DMS114 treated with DMSO at 0.1 percent for 48 hours (cell line): ENCODE measurements around the gene PHLDB1.
"Not testable (repeated sequence)": the region's sequence is repeated elsewhere in the genome, so short reads cannot be mapped to it uniquely, and the experiment has no call there.

Experiments used
- DNase-seq: peaks from one replicate; lab custom pipeline; 2025; ENCODE audit not compliant: unreplicated experiment; lab: John Stamatoyannopoulos, UW

PHLDB1 gene

GRCh38 chr11:118607401-118608359 lies at the start of gene PHLDB1:
Gene PHLDB1 (plus strand): TSS chr11:118607615. CDS start chr11:118613837, 6,222 bp downstream.
- peak; percentile 29 for DNase-seq

GRCh38 chr11:118560806-118561205 lies 46.6 kb upstream of the PHLDB1 start:
- no peak for DNase-seq

GRCh38 chr11:118565051-118565450 lies 42.4 kb upstream of the PHLDB1 start:
- no peak for DNase-seq

- DNase-seq = no peak
Observed at GRCh38 chr11:118569670-118570069, 37.7 kb upstream of the PHLDB1 start.

GRCh38 chr11:118570787-118571186 lies 36.6 kb upstream of the PHLDB1 start:
- no peak for DNase-seq

- not testable (repeated sequence) for DNase-seq
Observed at GRCh38 chr11:118571701-118572060, 35.7 kb upstream of the PHLDB1 start.

GRCh38 chr11:118572061-118572980 lies 35.1 kb upstream of the PHLDB1 start, which contains the start of gene ARCN1:
Gene ARCN1 (plus strand): TSS chr11:118572409. CDS start chr11:118572548, 139 bp downstream.
- peak; percentile 13 for DNase-seq

- no peak for DNase-seq
Observed at GRCh38 chr11:118572981-118573550, 34.3 kb upstream of the PHLDB1 start.

- no peak for DNase-seq
Observed at GRCh38 chr11:118574636-118575035, 32.8 kb upstream of the PHLDB1 start.

GRCh38 chr11:118577995-118578394 lies 29.4 kb upstream of the PHLDB1 start:
- not testable (repeated sequence) for DNase-seq

- no peak for DNase-seq
Observed at GRCh38 chr11:118581057-118581456, 26.4 kb upstream of the PHLDB1 start.

- no peak for DNase-seq
Observed at GRCh38 chr11:118587952-118588351, 19.5 kb upstream of the PHLDB1 start.

- DNase-seq = no peak
Observed at GRCh38 chr11:118592616-118593367, 14.6 kb upstream of the PHLDB1 start.

GRCh38 chr11:118594984-118595383 lies 12.4 kb upstream of the PHLDB1 start:
- DNase-seq = peak; percentile 5

GRCh38 chr11:118596224-118597146 lies 10.9 kb upstream of the PHLDB1 start:
- DNase-seq = no peak

- no peak for DNase-seq
Observed at GRCh38 chr11:118597556-118597955, 9.9 kb upstream of the PHLDB1 start.

GRCh38 chr11:118602331-118602730 lies 5.1 kb upstream of the PHLDB1 start:
- no peak for DNase-seq

- not testable (repeated sequence) for DNase-seq
Observed at GRCh38 chr11:118603709-118604108, 3.7 kb upstream of the PHLDB1 start.

- no peak for DNase-seq
Observed at GRCh38 chr11:118604566-118604965, 2.8 kb upstream of the PHLDB1 start.
